ENCODE results near the gene PSMD5. TPM values are rescaled to one million over a fixed set of nuclear protein-coding genes. Genes with fewer than 3 reads are reported as not detected.

Gene PSMD5
- total RNA-seq, 1 experiment from 2014 or later: 53.0 TPM

DNA sequence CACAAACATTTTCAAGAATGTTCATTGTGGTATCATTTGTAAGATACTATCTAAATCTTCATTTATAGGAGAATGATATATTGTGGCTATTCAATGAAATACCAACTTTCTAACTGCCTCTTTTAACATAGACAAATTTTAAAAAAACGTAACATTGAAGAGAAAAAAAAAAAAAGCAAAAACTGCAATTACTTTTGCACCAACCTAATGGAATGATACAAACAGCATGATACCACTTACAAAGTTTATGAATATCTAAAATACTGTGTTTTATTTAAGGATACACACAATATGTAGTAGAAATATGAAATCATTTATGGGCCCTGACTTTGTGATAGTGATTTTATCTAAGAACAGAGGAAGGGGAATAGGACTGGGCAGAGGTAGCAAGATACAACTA, 24.1 kb downstream of the PSMD5 start:
- H3K27me3 ChIP-seq (ENCODE audit: control insufficient read depth, insufficient read depth, low read length): no peaks in the 10 kb centered on the region
- TF ChIP-seq, protein P1, sequence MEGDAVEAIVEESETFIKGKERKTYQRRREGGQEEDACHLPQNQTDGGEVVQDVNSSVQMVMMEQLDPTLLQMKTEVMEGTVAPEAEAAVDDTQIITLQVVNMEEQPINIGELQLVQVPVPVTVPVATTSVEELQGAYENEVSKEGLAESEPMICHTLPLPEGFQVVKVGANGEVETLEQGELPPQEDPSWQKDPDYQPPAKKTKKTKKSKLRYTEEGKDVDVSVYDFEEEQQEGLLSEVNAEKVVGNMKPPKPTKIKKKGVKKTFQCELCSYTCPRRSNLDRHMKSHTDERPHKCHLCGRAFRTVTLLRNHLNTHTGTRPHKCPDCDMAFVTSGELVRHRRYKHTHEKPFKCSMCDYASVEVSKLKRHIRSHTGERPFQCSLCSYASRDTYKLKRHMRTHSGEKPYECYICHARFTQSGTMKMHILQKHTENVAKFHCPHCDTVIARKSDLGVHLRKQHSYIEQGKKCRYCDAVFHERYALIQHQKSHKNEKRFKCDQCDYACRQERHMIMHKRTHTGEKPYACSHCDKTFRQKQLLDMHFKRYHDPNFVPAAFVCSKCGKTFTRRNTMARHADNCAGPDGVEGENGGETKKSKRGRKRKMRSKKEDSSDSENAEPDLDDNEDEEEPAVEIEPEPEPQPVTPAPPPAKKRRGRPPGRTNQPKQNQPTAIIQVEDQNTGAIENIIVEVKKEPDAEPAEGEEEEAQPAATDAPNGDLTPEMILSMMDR (IDR thresholded peaks at IDR 0.05): no peak
- H3K36me3 ChIP-seq (ENCODE audit: control insufficient read depth, insufficient read depth, low read length): peaks cover 25% of the 10 kb centered on the region
- in situ Hi-C loops (cut with HindIII; ENCODE audit: low pct_unique_long_range_greater_than_20kb, low sequenced_read_pairs) (no loop called here), intact Hi-C loops (cut with micrococcal nuclease; ENCODE audit: unreplicated experiment) (no loop called here)
- BruUV-seq (replicated peaks): no TSS peak
- CTCF ChIA-PET: no interaction called here
- no peaks in the 10 kb centered on the region for H3K4me1 ChIP-seq (ENCODE audit: control insufficient read depth, insufficient read depth, low read length)
- POLR2A ChIA-PET: no interaction called here
- ATAC-seq: no peak
- no peak overlapping the region for H3K27ac ChIP-seq (ENCODE audit: low read length)
- no peak for DNase-seq (ENCODE audit: low read depth, low spot score)
- no peak overlapping the region for H3K4me3 ChIP-seq (ENCODE audit: low read depth in 2 of 2, low read length in 2 of 2)
- no peaks in the 10 kb centered on the region for H3K9me3 ChIP-seq (ENCODE audit: control insufficient read depth, insufficient read depth, low read depth, low read length)

DNA sequence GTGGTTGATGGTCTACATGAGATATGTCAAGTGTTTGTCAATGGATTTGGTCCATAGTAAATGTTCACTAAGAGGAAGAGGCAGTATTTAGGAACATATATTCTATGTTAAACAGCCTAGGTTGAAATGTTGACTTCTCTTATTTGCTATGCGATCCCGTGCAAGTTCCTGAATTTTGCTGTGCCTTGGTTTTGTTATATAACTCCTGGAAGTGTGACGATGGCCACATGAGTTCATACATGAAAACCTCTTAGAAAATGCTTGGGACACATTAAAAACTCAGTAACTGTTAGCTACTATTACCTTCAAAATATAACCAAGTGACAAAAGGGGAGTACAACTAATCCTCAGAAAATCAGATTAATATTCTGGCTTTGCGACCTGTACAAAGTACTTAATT, 27.6 kb downstream of the PSMD5 start:
- no peak for DNase-seq (ENCODE audit: low read depth, low spot score)
- no peak for TF ChIP-seq POLR2AphosphoS5 (IDR thresholded peaks at IDR 0.05; ENCODE audit: low read depth, low read length)
- TF ChIP-seq TCF7L2 (IDR thresholded peaks at IDR 0.05; ENCODE audit: low read depth, low read length): no peak
- TF ChIP-seq, protein P2, sequence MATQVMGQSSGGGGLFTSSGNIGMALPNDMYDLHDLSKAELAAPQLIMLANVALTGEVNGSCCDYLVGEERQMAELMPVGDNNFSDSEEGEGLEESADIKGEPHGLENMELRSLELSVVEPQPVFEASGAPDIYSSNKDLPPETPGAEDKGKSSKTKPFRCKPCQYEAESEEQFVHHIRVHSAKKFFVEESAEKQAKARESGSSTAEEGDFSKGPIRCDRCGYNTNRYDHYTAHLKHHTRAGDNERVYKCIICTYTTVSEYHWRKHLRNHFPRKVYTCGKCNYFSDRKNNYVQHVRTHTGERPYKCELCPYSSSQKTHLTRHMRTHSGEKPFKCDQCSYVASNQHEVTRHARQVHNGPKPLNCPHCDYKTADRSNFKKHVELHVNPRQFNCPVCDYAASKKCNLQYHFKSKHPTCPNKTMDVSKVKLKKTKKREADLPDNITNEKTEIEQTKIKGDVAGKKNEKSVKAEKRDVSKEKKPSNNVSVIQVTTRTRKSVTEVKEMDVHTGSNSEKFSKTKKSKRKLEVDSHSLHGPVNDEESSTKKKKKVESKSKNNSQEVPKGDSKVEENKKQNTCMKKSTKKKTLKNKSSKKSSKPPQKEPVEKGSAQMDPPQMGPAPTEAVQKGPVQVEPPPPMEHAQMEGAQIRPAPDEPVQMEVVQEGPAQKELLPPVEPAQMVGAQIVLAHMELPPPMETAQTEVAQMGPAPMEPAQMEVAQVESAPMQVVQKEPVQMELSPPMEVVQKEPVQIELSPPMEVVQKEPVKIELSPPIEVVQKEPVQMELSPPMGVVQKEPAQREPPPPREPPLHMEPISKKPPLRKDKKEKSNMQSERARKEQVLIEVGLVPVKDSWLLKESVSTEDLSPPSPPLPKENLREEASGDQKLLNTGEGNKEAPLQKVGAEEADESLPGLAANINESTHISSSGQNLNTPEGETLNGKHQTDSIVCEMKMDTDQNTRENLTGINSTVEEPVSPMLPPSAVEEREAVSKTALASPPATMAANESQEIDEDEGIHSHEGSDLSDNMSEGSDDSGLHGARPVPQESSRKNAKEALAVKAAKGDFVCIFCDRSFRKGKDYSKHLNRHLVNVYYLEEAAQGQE (IDR thresholded peaks at IDR 0.05; ENCODE audit: insufficient read depth in 1 of 2, low read depth in 2 of 2, low read length in 1 of 2): no peak
- TF ChIP-seq, protein P1 (IDR thresholded peaks at IDR 0.05): no peak
- no peak for TF ChIP-seq SIN3A (IDR thresholded peaks at IDR 0.05; ENCODE audit: borderline replicate concordance, insufficient read depth, low read depth, low read length)
- ChIA-PET POLR2A (no interaction called here), CTCF (no interaction called here)
- Histone ChIP-seq H3K4me3 (ENCODE audit: low read depth in 2 of 2, low read length in 2 of 2) (no peak overlapping the region), H3K27ac (ENCODE audit: low read length) (no peak overlapping the region), H3K9me3 (ENCODE audit: control insufficient read depth, insufficient read depth, low read depth, low read length) (no peaks in the 10 kb centered on the region), H3K27me3 (ENCODE audit: control insufficient read depth, insufficient read depth, low read length) (no peaks in the 10 kb centered on the region), H3K4me1 (ENCODE audit: control insufficient read depth, insufficient read depth, low read length) (no peaks in the 10 kb centered on the region), H3K36me3 (ENCODE audit: control insufficient read depth, insufficient read depth, low read length) (peaks cover 13% of the 10 kb centered on the region)
- intact Hi-C loops (cut with micrococcal nuclease; ENCODE audit: unreplicated experiment) (no loop called here), in situ Hi-C loops (cut with HindIII; ENCODE audit: low pct_unique_long_range_greater_than_20kb, low sequenced_read_pairs) (no loop called here)
- ATAC-seq: no peak
- BruUV-seq (replicated peaks): no TSS peak

DNA sequence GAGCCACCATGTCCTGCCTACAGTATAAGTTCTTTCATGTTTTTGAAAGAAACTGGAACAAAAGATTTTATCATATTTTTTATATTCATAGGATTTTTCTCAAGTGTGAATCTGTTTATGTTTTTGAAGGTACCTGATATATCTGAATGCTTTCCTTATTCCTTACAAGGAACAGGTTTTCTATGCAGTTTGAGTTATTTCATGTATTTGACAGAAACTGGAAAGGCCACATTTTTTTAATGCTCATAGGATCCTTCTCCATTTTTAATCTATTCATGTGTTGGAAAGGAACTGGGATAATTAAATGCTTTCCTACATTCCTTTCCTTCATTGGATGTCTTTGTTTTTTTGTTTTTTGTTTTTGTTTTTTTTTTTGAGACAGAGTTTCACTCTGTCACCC, 33.8 kb downstream of the PSMD5 start:
- H3K9me3 ChIP-seq (ENCODE audit: control insufficient read depth, insufficient read depth, low read depth, low read length): peaks cover 11% of the 10 kb centered on the region; the same call in 1 of the 2 replicates
- H3K4me3 ChIP-seq (ENCODE audit: low read depth in 2 of 2, low read length in 2 of 2): no peak overlapping the region
- CTCF ChIA-PET: no interaction called here
- no peaks in the 10 kb centered on the region for H3K36me3 ChIP-seq (ENCODE audit: control insufficient read depth, insufficient read depth, low read length)
- no peak for TF ChIP-seq TCF7L2 (IDR thresholded peaks at IDR 0.05; ENCODE audit: low read depth, low read length)
- no peak for TF ChIP-seq SIN3A (IDR thresholded peaks at IDR 0.05; ENCODE audit: borderline replicate concordance, insufficient read depth, low read depth, low read length)
- TF ChIP-seq POLR2AphosphoS5 (IDR thresholded peaks at IDR 0.05; ENCODE audit: low read depth, low read length): no peak
- TF ChIP-seq, protein P1 (IDR thresholded peaks at IDR 0.05): no peak
- no TSS peak for BruUV-seq (replicated peaks)
- no peaks in the 10 kb centered on the region for H3K4me1 ChIP-seq (ENCODE audit: control insufficient read depth, insufficient read depth, low read length)
- POLR2A ChIA-PET: no interaction called here
- no peak for ATAC-seq
- no peaks in the 10 kb centered on the region for H3K27me3 ChIP-seq (ENCODE audit: control insufficient read depth, insufficient read depth, low read length)
- DNase-seq (ENCODE audit: low read depth, low spot score): no peak
- H3K27ac ChIP-seq (ENCODE audit: low read length): no peak overlapping the region
- in situ Hi-C loops (cut with HindIII; ENCODE audit: low pct_unique_long_range_greater_than_20kb, low sequenced_read_pairs): no loop called here
- intact Hi-C loops (cut with micrococcal nuclease; ENCODE audit: unreplicated experiment): no loop called here
